B cell (primary cell): ENCODE measurements around the gene AATK.

ENCODE experiments used
- EZH2 ChIP-seq: IDR thresholded peaks from 2 replicates; pipeline ENCODE4 v1.6.1; 2012; ENCODE audit warnings: borderline replicate concordance, low read depth, mild to moderate bottlenecking, moderate library complexity, low read length; ENCODE audit not compliant: insufficient read depth, poor library complexity, severe bottlenecking
- TF ChIP-seq, protein P1 (sequence below): fragments of 200-600 bp; IDR thresholded peaks from one replicate; pipeline ENCODE4 v1.8.0; 2022; ENCODE audit warnings: antibody characterized with exemption, mild to moderate bottlenecking

DNA sequence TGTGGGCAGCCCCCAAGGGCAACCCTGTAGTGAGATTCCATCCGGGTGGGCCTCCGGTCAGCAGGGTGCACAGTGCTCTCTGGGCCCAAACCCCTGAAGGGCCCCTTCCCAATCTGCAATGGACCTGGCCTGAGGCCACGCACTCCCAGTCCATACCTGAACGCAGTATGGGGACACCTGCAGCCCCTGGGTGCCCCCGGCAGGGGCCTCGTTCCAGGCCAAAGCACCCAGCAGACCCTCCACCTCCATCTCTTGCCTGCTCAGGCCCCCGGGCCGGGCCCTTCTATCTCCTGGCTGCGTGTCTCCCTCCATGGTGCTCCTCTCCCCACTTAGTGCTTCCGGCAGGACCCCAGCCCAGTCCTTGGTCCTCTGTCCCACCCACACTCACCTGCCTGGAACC lies 17.3 kb upstream of the AATK start:
- TF ChIP-seq, protein P1, sequence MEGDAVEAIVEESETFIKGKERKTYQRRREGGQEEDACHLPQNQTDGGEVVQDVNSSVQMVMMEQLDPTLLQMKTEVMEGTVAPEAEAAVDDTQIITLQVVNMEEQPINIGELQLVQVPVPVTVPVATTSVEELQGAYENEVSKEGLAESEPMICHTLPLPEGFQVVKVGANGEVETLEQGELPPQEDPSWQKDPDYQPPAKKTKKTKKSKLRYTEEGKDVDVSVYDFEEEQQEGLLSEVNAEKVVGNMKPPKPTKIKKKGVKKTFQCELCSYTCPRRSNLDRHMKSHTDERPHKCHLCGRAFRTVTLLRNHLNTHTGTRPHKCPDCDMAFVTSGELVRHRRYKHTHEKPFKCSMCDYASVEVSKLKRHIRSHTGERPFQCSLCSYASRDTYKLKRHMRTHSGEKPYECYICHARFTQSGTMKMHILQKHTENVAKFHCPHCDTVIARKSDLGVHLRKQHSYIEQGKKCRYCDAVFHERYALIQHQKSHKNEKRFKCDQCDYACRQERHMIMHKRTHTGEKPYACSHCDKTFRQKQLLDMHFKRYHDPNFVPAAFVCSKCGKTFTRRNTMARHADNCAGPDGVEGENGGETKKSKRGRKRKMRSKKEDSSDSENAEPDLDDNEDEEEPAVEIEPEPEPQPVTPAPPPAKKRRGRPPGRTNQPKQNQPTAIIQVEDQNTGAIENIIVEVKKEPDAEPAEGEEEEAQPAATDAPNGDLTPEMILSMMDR = no peak
- TF ChIP-seq EZH2 = no peak
